ENCODE data around the gene ZMYND8. TPM values are rescaled to one million over a fixed set of nuclear protein-coding genes. Genes with fewer than 3 reads are reported as not detected.
"Not testable (repeated sequence)": the region's sequence is repeated elsewhere in the genome, so short reads cannot be mapped to it uniquely, and the experiment has no call there.

ZMYND8 gene
- total RNA-seq, 4 donors from 2014 or later: 48.5 to 169 (median 54.1) TPM

DNA sequence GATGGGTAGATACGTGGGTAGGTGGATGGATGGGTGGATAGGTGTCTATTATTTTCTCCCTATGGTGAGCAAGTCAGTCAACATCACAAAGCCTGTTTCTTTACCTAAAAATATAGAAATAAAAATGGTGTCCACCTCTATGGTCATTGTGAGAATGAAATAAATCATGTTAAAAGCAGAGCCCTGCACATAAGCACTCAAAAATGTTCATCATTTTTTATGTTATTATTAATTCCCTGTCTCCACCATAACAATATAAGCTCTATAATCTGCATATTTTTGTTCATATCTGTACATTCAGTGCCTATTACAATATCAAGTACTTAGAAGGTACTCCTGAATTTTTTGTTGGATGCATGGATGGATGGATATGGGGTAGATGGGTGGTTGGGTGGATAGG, 177.6 kb downstream of the ZMYND8 start:
- H3K4me3 ChIP-seq: no peak overlapping the region
- WGBS: 100% methylated on average over 1 of the region's 1 CpG
- no peaks in the 10 kb centered on the region for H3K4me1 ChIP-seq
- no peak for DNase-seq (ENCODE audit: low spot score in 2 of 2)
- H3K36me3 ChIP-seq: no peaks in the 10 kb centered on the region
- no peaks in the 10 kb centered on the region for H3K27me3 ChIP-seq
- TF ChIP-seq CTCF (IDR thresholded peaks at IDR 0.05) (no peak), POLR2A (IDR thresholded peaks at IDR 0.05) (no peak)
- no peak overlapping the region for H3K27ac ChIP-seq
- no peaks in the 10 kb centered on the region for H3K9me3 ChIP-seq

GRCh38 chr20:47178277-47178676, 178.2 kb downstream of the ZMYND8 start:
- 78% methylated on average over 3 of the region's 3 CpGs for WGBS
- no peaks in the 10 kb centered on the region for H3K9me3 ChIP-seq
- H3K27me3 ChIP-seq: no peaks in the 10 kb centered on the region
- no peak for DNase-seq (ENCODE audit: low spot score in 2 of 2)
- H3K4me3 ChIP-seq: no peak overlapping the region
- H3K36me3 ChIP-seq: no peaks in the 10 kb centered on the region
- no peaks in the 10 kb centered on the region for H3K4me1 ChIP-seq
- TF ChIP-seq EP300 (IDR thresholded peaks at IDR 0.05) (no peak), POLR2AphosphoS5 (IDR thresholded peaks at IDR 0.05) (no peak), CTCF (IDR thresholded peaks at IDR 0.05) (no peak), POLR2A (IDR thresholded peaks at IDR 0.05) (no peak)
- no peak overlapping the region for H3K27ac ChIP-seq

- WGBS: 83% methylated on average over 5 of the region's 5 CpGs
- H3K27ac ChIP-seq; H3K9me3 ChIP-seq; H3K27me3 ChIP-seq; H3K36me3 ChIP-seq; H3K4me3 ChIP-seq; DNase-seq (ENCODE audit: low spot score in 2 of 2); H3K4me1 ChIP-seq: not testable (repeated sequence)
Observed at GRCh38 chr20:47176217-47176616, 180.3 kb downstream of the ZMYND8 start.

- WGBS: 50% methylated on average over 6 of the region's 6 CpGs
- H3K36me3 ChIP-seq: no peaks in the 10 kb centered on the region
- no peak overlapping the region for H3K4me3 ChIP-seq
- H3K4me1 ChIP-seq: peaks cover 10% of the 10 kb centered on the region
- no peaks in the 10 kb centered on the region for H3K9me3 ChIP-seq
- DNase-seq (ENCODE audit: low spot score in 2 of 2): no peak
- no peaks in the 10 kb centered on the region for H3K27me3 ChIP-seq
- no peak for TF ChIP-seq EP300 (IDR thresholded peaks at IDR 0.05)
- no peak for TF ChIP-seq POLR2AphosphoS5 (IDR thresholded peaks at IDR 0.05)
- TF ChIP-seq CTCF (IDR thresholded peaks at IDR 0.05): no peak
- TF ChIP-seq POLR2A (IDR thresholded peaks at IDR 0.05): no peak
- H3K27ac ChIP-seq: no peak overlapping the region
Observed at GRCh38 chr20:47175493-47175892, 181.0 kb downstream of the ZMYND8 start.

- Histone ChIP-seq H3K36me3 (no peaks in the 10 kb centered on the region), H3K27ac (no peak overlapping the region), H3K4me1 (peaks cover 10% of the 10 kb centered on the region), H3K27me3 (no peaks in the 10 kb centered on the region), H3K4me3 (no peak overlapping the region), H3K9me3 (no peaks in the 10 kb centered on the region)
- TF ChIP-seq EP300 (IDR thresholded peaks at IDR 0.05) (no peak), POLR2AphosphoS5 (IDR thresholded peaks at IDR 0.05) (no peak), CTCF (IDR thresholded peaks at IDR 0.05) (no peak), POLR2A (IDR thresholded peaks at IDR 0.05) (no peak)
- DNase-seq (ENCODE audit: low spot score in 2 of 2): no peak
- 88% methylated on average over 19 of the region's 21 CpGs for WGBS
Observed at GRCh38 chr20:47174456-47175243, 181.8 kb downstream of the ZMYND8 start.
